BLaER1 (cell line): ENCODE results near the gene MRPL17.
"Not testable (repeated sequence)": the region's sequence is repeated elsewhere in the genome, so short reads cannot be mapped to it uniquely, and the experiment has no call there.

ENCODE experiments used
- H3K27ac ChIP-seq: shearing (Covaris generic); formaldehyde crosslinking; 2 replicates; pipeline ENCODE4 v1.8.1; 2022
- H3K27me3 ChIP-seq: shearing (Covaris generic); formaldehyde crosslinking; 2 replicates; pipeline ENCODE4 v1.8.1; 2022
- H3K36me3 ChIP-seq: shearing (Covaris generic); formaldehyde crosslinking; 2 replicates; pipeline ENCODE4 v1.8.1; 2022
- H3K4me1 ChIP-seq: shearing (Covaris generic); formaldehyde crosslinking; 2 replicates; pipeline ENCODE4 v1.8.1; 2022
- H3K4me2 ChIP-seq: shearing (Covaris generic); formaldehyde crosslinking; 2 replicates; pipeline ENCODE4 v1.8.1; 2022
- H3K4me3 ChIP-seq: shearing (Covaris generic); formaldehyde crosslinking; 2 replicates; pipeline ENCODE4 v1.8.1; 2022
- H3K9ac ChIP-seq: shearing (Covaris generic); formaldehyde crosslinking; 2 replicates; pipeline ENCODE4 v1.8.1; 2022
- H3K9me3 ChIP-seq: shearing (Covaris generic); formaldehyde crosslinking; 2 replicates; pipeline ENCODE4 v1.8.1; 2022
- H4K20me1 ChIP-seq: shearing (Covaris generic); formaldehyde crosslinking; 2 replicates; pipeline ENCODE4 v1.8.1; 2022
- Cebpa-rat ChIP-seq: shearing (Covaris generic); IDR thresholded peaks from 2 replicates; pipeline ENCODE4 v1.8.1; 2022

The MRPL17 gene

DNA sequence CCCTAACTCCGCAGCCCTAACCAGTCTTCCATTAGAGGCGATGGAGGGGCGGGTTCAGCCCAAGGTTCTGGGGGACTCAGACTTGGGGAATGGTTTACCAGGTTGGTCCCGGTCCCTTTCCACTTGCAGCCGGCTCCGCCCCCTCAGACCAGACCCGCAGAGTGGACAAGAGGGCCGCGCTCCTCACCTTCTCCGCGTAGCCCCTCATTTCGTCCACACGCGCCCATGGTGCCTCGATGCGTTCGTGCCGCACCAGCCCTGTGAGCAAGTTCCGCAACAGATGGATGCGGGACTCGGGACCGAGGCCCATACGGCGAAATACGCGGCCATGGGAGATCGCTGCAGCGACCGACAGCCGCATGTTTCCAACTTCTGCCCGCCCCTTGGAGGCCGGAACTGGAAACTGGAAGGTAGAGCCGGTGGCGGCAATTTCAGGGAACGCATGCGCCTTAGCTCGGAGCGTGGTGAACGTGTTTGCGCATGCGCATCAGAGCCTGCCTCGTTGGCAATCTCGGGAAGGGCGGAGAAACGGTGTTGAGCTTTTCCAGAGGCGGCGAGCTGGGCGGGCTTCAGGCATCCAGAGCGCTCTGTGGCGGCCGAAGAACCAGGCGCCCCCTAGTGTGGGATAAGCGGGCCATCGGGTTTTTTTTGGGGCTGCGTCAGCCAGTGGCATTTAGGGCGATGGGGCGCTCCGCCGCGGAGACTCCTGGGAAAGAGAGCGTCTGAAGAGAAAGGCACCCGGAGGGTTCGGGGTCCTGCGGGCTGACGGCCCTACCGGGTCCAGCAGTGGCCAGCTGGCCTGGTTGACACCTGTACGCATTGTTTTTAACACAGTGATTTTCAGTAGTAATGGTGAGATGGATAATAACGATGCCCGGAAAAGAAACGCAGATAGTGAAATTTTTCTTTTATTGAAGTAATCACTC lies at the start of gene MRPL17:
TSS of gene MRPL17 (minus strand) at position 405 of the 926 bp plus-strand sequence. CDS start at position 361, 44 bp downstream.
- H3K36me3 ChIP-seq, result peaks cover 31% of the 10 kb centered on the region
- TF ChIP-seq Cebpa-rat, result no peak
- H4K20me1 ChIP-seq, result peaks cover 37% of the 10 kb centered on the region
- H3K4me1 ChIP-seq, result peaks cover 30% of the 10 kb centered on the region
- H3K27ac ChIP-seq, result peak within 1 kb of the TSS; percentile 94
- H3K9me3 ChIP-seq, result no peaks in the 10 kb centered on the region
- peak within 1 kb of the TSS; percentile 95 for H3K4me3 ChIP-seq
- peak within 1 kb of the TSS; percentile 95 for H3K4me2 ChIP-seq
- no peaks in the 10 kb centered on the region for H3K27me3 ChIP-seq
- peak within 1 kb of the TSS; percentile 95 for H3K9ac ChIP-seq

GRCh38 chr11:6727971-6728760 lies 45.0 kb upstream of the MRPL17 start:
- Histone ChIP-seq H3K4me1 (no peaks in the 10 kb centered on the region), H3K36me3 (no peaks in the 10 kb centered on the region), H3K27ac (no peak overlapping the region), H3K4me3 (no peak overlapping the region), H4K20me1 (no peaks in the 10 kb centered on the region), H3K27me3 (no peaks in the 10 kb centered on the region), H3K9me3 (no peaks in the 10 kb centered on the region), H3K9ac (no peak overlapping the region), H3K4me2 (no peak overlapping the region)
- TF ChIP-seq Cebpa-rat, result no peak

GRCh38 chr11:6725386-6725896 lies 42.3 kb upstream of the MRPL17 start:
- no peak for TF ChIP-seq Cebpa-rat
- no peaks in the 10 kb centered on the region for H3K9me3 ChIP-seq
- no peak overlapping the region for H3K9ac ChIP-seq
- no peaks in the 10 kb centered on the region for H3K27me3 ChIP-seq
- no peaks in the 10 kb centered on the region for H3K36me3 ChIP-seq
- H3K4me1 ChIP-seq, result no peaks in the 10 kb centered on the region
- no peak overlapping the region for H3K4me3 ChIP-seq
- H3K27ac ChIP-seq, result no peak overlapping the region
- H3K4me2 ChIP-seq, result no peak overlapping the region
- no peaks in the 10 kb centered on the region for H4K20me1 ChIP-seq

DNA sequence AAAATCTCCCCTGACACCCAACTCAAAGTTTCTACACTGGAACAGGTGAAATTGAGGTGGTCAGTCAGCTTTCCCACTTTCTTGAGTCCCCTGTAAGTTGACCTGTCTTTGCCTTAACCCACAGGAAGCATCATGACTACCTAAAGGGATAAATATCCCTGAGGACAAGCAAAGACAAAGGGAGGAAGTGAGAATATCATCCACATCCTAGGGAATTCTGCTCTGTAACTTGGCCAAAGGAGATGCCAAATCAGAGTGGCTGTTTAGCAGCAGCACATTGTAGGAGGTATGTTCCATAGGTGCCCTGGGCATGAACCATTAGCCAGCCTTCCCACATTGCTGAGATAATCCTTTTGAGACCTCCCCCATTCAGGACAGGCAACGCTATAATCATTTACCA lies 40.9 kb upstream of the MRPL17 start:
- Histone ChIP-seq H3K36me3 (no peaks in the 10 kb centered on the region), H3K27me3 (no peaks in the 10 kb centered on the region), H3K9me3 (no peaks in the 10 kb centered on the region), H3K9ac (no peak overlapping the region), H3K4me3 (no peak overlapping the region), H3K4me2 (no peak overlapping the region), H3K4me1 (no peaks in the 10 kb centered on the region), H3K27ac (no peak overlapping the region), H4K20me1 (no peaks in the 10 kb centered on the region)
- no peak for TF ChIP-seq Cebpa-rat

DNA sequence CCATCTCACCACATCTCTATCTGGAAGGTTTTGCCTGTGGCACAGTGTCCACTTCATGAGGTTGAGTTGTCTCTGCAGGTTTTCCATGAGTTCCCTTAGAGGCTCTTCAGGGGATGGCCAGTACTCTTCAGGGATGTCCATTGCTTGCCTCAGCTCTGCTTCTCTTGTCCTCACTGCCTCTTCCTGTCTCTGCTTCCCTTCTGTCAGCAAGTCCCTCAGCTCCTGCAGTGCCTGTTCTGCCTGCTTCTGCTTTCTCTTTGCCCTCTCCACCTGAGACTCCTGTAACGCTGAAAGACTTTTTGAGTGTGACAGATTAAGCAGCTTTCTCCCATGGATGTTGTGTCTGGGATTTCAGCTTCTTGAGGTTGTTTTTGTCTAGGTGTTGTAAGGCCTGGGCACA lies 38.2 kb upstream of the MRPL17 start:
- Histone ChIP-seq H3K9ac (no peak overlapping the region), H3K27ac (no peak overlapping the region), H3K4me3 (no peak overlapping the region), H3K36me3 (no peaks in the 10 kb centered on the region), H3K4me2 (no peak overlapping the region), H4K20me1 (no peaks in the 10 kb centered on the region), H3K27me3 (no peaks in the 10 kb centered on the region), H3K4me1 (no peaks in the 10 kb centered on the region), H3K9me3 (no peaks in the 10 kb centered on the region)
- TF ChIP-seq Cebpa-rat, result no peak

DNA sequence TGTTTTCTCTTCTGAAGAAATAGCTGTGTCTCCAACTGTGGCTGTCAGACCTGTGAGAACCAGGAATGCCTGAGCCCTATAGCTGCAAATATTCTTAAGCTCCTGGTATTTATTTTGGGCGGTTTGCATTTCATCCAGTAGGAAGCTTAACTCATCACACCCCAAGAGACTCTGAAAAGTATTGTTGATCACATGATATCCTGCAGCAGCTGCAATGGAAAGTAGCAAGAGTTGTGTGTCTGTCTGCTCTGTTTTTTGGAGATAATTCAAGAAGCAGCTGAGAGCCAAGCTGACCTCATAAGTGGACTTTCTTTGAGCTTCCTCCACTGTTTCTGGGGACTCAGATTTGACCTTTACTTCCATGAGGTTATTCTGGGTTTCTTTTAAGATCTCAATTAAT lies 36.4 kb upstream of the MRPL17 start:
- Histone ChIP-seq H3K9ac (no peak overlapping the region), H3K36me3 (no peaks in the 10 kb centered on the region), H3K27ac (no peak overlapping the region), H3K4me2 (no peak overlapping the region), H3K4me1 (no peaks in the 10 kb centered on the region), H3K27me3 (no peaks in the 10 kb centered on the region), H4K20me1 (no peaks in the 10 kb centered on the region), H3K4me3 (no peak overlapping the region), H3K9me3 (no peaks in the 10 kb centered on the region)
- TF ChIP-seq Cebpa-rat, result no peak

GRCh38 chr11:6717426-6717825 lies 34.3 kb upstream of the MRPL17 start:
- Histone ChIP-seq H3K4me3 (no peak overlapping the region), H3K4me1 (no peaks in the 10 kb centered on the region), H3K36me3 (no peaks in the 10 kb centered on the region), H3K9ac (no peak overlapping the region), H3K27ac (no peak overlapping the region), H3K4me2 (no peak overlapping the region), H3K9me3 (0 out of 2 replicates have a peak, but pooled peaks cover 2% of the 10 kb centered on the region), H3K27me3 (no peaks in the 10 kb centered on the region), H4K20me1 (no peaks in the 10 kb centered on the region)
- TF ChIP-seq Cebpa-rat, result no peak

GRCh38 chr11:6711552-6711951 lies 28.4 kb upstream of the MRPL17 start:
- not testable (repeated sequence) for H3K27me3 ChIP-seq, H3K27ac ChIP-seq, H3K36me3 ChIP-seq

DNA sequence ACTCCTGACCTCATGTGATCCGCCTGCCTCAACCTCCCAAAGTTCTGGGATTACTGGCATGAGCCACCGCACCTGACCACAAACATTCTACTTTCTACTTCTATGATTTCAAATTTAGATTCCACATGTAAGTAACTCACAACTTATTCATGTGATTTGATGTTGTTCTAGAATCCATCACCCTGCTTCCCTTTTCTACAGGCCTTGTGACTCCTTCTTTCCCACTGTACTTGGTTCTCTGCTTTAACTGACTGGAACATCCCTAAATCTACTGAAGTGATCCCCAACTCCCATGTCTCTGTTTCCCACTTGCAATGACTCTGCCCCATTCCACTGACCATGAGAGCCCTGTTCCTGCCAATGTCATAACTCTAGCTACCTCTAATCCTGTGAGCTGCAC lies 25.7 kb upstream of the MRPL17 start:
- Histone ChIP-seq H3K36me3 (no peaks in the 10 kb centered on the region), H4K20me1 (no peaks in the 10 kb centered on the region), H3K4me2 (no peak overlapping the region), H3K9ac (no peak overlapping the region), H3K4me3 (no peak overlapping the region), H3K27ac (no peak overlapping the region), H3K27me3 (no peaks in the 10 kb centered on the region), H3K4me1 (no peaks in the 10 kb centered on the region), H3K9me3 (peaks cover 11% of the 10 kb centered on the region; the same call in 1 of the 2 replicates)
- TF ChIP-seq Cebpa-rat, result no peak

More at GRCh38 chr11:6711552-6711951, 28.4 kb upstream of the MRPL17 start:
- not testable (repeated sequence) for H3K4me1 ChIP-seq, H3K9ac ChIP-seq, H3K4me2 ChIP-seq, H3K4me3 ChIP-seq, H4K20me1 ChIP-seq
- peaks cover 11% of the 10 kb centered on the region; the same call in 1 of the 2 replicates for H3K9me3 ChIP-seq
